Measurements from ENCODE around the gene ADD3. TPM values are rescaled to one million over a fixed set of nuclear protein-coding genes. Genes with fewer than 3 reads are reported as not detected.
A peak's percentile ranks its signal among the peaks of the same experiment; 100 is the strongest.

ADD3 gene
- 100 to 1,000 TPM; 236 to 545 (median 314) TPM for total RNA-seq

- peak; percentile 51 to 70 for TF ChIP-seq POLR2A (IDR thresholded peaks at IDR 0.05)
- TF ChIP-seq CTCF (IDR thresholded peaks at IDR 0.05): no peak
- Histone ChIP-seq H3K4me3 (peak within 1 kb of the TSS; percentile 63 to 92 (median 91)), H3K27me3 (no peaks in the 10 kb centered on the region), H3K36me3 (no peaks in the 10 kb centered on the region), H3K9me3 (no peaks in the 10 kb centered on the region), H3K27ac (peak within 1 kb of the TSS; percentile 87 to 96 (median 91)), H3K4me1 (peaks cover 0 to 57% (median 11%) of the 10 kb centered on the region in 4 donors)
- peak; percentile 94 to 98 (median 98) for DNase-seq
Observed at GRCh38 chr10:110007701-110008517, at the start of gene ADD3. TSS of gene ADD3 (plus strand) at chr10:110007984. CDS start at chr10:110100654, 92,670 bp downstream.

GRCh38 chr10:109958059-109958458 is 49.7 kb upstream of the ADD3 start:
- Histone ChIP-seq H3K27ac (no peak overlapping the region), H3K36me3 (no peaks in the 10 kb centered on the region), H3K4me1 (peaks cover 0 to 16% (median 0%) of the 10 kb centered on the region in 4 donors), H3K27me3 (no peaks in the 10 kb centered on the region), H3K4me3 (no peak overlapping the region), H3K9me3 (no peaks in the 10 kb centered on the region)
- TF ChIP-seq CTCF (IDR thresholded peaks at IDR 0.05) (no peak), POLR2A (IDR thresholded peaks at IDR 0.05) (no peak)
- no peak for DNase-seq

GRCh38 chr10:109959259-109960145 is 48.3 kb upstream of the ADD3 start:
- H3K4me3 ChIP-seq: no peak overlapping the region
- H3K36me3 ChIP-seq: no peaks in the 10 kb centered on the region
- H3K27ac ChIP-seq: no peak overlapping the region
- TF ChIP-seq POLR2A (IDR thresholded peaks at IDR 0.05) (no peak), CTCF (IDR thresholded peaks at IDR 0.05) (no peak)
- no peaks in the 10 kb centered on the region for H3K27me3 ChIP-seq
- no peaks in the 10 kb centered on the region for H3K9me3 ChIP-seq
- peaks cover 0 to 17% (median 0%) of the 10 kb centered on the region in 4 donors for H3K4me1 ChIP-seq
- DNase-seq: no peak

GRCh38 chr10:109960682-109961081 is 47.1 kb upstream of the ADD3 start:
- no peaks in the 10 kb centered on the region for H3K9me3 ChIP-seq
- no peaks in the 10 kb centered on the region for H3K36me3 ChIP-seq
- H3K4me3 ChIP-seq: no peak overlapping the region
- no peak for DNase-seq
- H3K27me3 ChIP-seq: no peaks in the 10 kb centered on the region
- H3K27ac ChIP-seq: no peak overlapping the region
- peaks cover 0 to 25% (median 0%) of the 10 kb centered on the region in 4 donors for H3K4me1 ChIP-seq
- no peak for TF ChIP-seq POLR2A (IDR thresholded peaks at IDR 0.05)
- TF ChIP-seq CTCF (IDR thresholded peaks at IDR 0.05): no peak

GRCh38 chr10:109961174-109962001 is 46.4 kb upstream of the ADD3 start:
- Histone ChIP-seq H3K36me3 (no peaks in the 10 kb centered on the region), H3K27me3 (no peaks in the 10 kb centered on the region), H3K4me1 (peaks cover 0 to 32% (median 0%) of the 10 kb centered on the region in 4 donors), H3K27ac (no peak overlapping the region), H3K4me3 (no peak overlapping the region), H3K9me3 (no peaks in the 10 kb centered on the region)
- DNase-seq: no peak
- TF ChIP-seq POLR2A (IDR thresholded peaks at IDR 0.05): no peak
- no peak for TF ChIP-seq CTCF (IDR thresholded peaks at IDR 0.05)

Data from Peyer's patch (tissue), 4 donors.